A549 (cell line): ENCODE measurements around the gene SLCO2B1.

Experiments used
- CHD2 ChIP-seq: fragments of 150-350 bp; IDR thresholded peaks from 2 replicates; pipeline ENCODE4 v1.6.1; 2014; ENCODE audit warnings: low read length; ENCODE audit not compliant: partially characterized antibody
- CTCF ChIP-seq: fragments of >200 bp; sonication (Bioruptor Twin); formaldehyde crosslinking; IDR thresholded peaks from 3 replicates; pipeline ENCODE4 v1.5.1; 2016
- EP300 ChIP-seq, 2 experiments: fragments of >200 bp; sonication (Bioruptor Twin); formaldehyde crosslinking; IDR thresholded peaks; 2 replicates in 1 of 2; 3 replicates in 1 of 2; pipeline ENCODE4 v1.6.1; 2016 to 2017
- GATA3 ChIP-seq: IDR thresholded peaks from 2 replicates; pipeline ENCODE4 v1.6.1; 2012; ENCODE audit warnings: borderline replicate concordance
- HOXB13 ChIP-seq: fragments of 250-450 bp; sonication (Bioruptor Pico); IDR thresholded peaks from 2 replicates; pipeline ENCODE4 v1.5.0; 2020; ENCODE audit warnings: low read depth, mild to moderate bottlenecking, moderate library complexity
- JUNB ChIP-seq: fragments of >200 bp; sonication (Bioruptor Twin); formaldehyde crosslinking; IDR thresholded peaks from 2 replicates; pipeline ENCODE4 v1.6.1; 2016
- MAX ChIP-seq: IDR thresholded peaks from 2 replicates; pipeline ENCODE4 v1.6.1; 2012
- NPAS2 ChIP-seq: fragments of 250-450 bp; sonication (Bioruptor Pico); IDR thresholded peaks from 2 replicates; pipeline ENCODE4 v1.8.0; 2022; ENCODE audit warnings: mild to moderate bottlenecking, moderate library complexity, borderline replicate concordance
- POLR2A ChIP-seq: IDR thresholded peaks from 2 replicates; pipeline ENCODE4 v1.6.1; 2012; ENCODE audit warnings: mild to moderate bottlenecking, low read length
- REST ChIP-seq: fragments of 200-600 bp; sonication (generic); IDR thresholded peaks from 2 replicates; pipeline ENCODE4 v1.6.1; 2016; ENCODE audit warnings: antibody characterized with exemption, mild to moderate bottlenecking, moderate library complexity

GRCh38 chr11:75196426-75196825 is 45.5 kb downstream of the SLCO2B1 start:
- TF ChIP-seq CTCF, result no peak
- TF ChIP-seq JUNB, result no peak
- no peak for TF ChIP-seq POLR2A
- no peak for TF ChIP-seq NPAS2 (CRISPR knock-in tag)
- TF ChIP-seq CHD2, result no peak
- no peak for TF ChIP-seq GATA3
- TF ChIP-seq HOXB13, result no peak
- TF ChIP-seq EP300 (IDR thresholded peaks at IDR 0.05), result no peak
- TF ChIP-seq REST, result no peak
- TF ChIP-seq MAX, result no peak
